Hepatocyte (in vitro differentiated cells): ENCODE data around the gene METTL25B.

Source experiments
- EZH2 ChIP-seq: fragments of 200-600 bp; sonication (generic); IDR thresholded peaks from 2 replicates; pipeline ENCODE4 v1.6.1; 2016; ENCODE audit warnings: antibody characterized with exemption, mild to moderate bottlenecking, borderline replicate concordance
- TF ChIP-seq, protein P1 (sequence below): fragments of 200-600 bp; sonication (generic); IDR thresholded peaks from 2 replicates; pipeline ENCODE4 v1.5.1; 2016; ENCODE audit warnings: antibody characterized with exemption, mild to moderate bottlenecking; ENCODE audit not compliant: poor library complexity

- TF ChIP-seq, protein P1, sequence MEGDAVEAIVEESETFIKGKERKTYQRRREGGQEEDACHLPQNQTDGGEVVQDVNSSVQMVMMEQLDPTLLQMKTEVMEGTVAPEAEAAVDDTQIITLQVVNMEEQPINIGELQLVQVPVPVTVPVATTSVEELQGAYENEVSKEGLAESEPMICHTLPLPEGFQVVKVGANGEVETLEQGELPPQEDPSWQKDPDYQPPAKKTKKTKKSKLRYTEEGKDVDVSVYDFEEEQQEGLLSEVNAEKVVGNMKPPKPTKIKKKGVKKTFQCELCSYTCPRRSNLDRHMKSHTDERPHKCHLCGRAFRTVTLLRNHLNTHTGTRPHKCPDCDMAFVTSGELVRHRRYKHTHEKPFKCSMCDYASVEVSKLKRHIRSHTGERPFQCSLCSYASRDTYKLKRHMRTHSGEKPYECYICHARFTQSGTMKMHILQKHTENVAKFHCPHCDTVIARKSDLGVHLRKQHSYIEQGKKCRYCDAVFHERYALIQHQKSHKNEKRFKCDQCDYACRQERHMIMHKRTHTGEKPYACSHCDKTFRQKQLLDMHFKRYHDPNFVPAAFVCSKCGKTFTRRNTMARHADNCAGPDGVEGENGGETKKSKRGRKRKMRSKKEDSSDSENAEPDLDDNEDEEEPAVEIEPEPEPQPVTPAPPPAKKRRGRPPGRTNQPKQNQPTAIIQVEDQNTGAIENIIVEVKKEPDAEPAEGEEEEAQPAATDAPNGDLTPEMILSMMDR: no peak
- TF ChIP-seq EZH2: no peak
Measured at GRCh38 chr1:156785458-156785857, 57.2 kb downstream of the METTL25B start.
